Upper lobe of left lung (tissue), 6 donors: ENCODE data around the gene KANSL1. TPM values are rescaled to one million over a fixed set of nuclear protein-coding genes. Genes with fewer than 3 reads are reported as not detected.

Source experiments
- ATAC-seq, 2 donors: fragments of 200-7000 bp; cut with Tn5 transposase; one replicate each; pipeline ENCODE4 v1.9.1; 2022; ENCODE audit warnings: mild to moderate bottlenecking in 2 of 2, moderate library complexity in 2 of 2; ENCODE audit not compliant: low FRiP score in 2 of 2
- DNase-seq, 2 donors: peaks; one replicate each; pipeline ENCODE4 v3.0.0-alpha.2; 2019 to 2020
- H3K27ac ChIP-seq, 4 donors: fragments of 200-600 bp; sonication (generic); one replicate each; pipeline ENCODE4 v1.5.1; 2016 to 2019
- H3K27me3 ChIP-seq, 4 donors: fragments of 200-600 bp; sonication (generic); one replicate each; pipeline ENCODE4 v1.5.1; 2017 to 2019
- H3K36me3 ChIP-seq, 4 donors: fragments of 200-600 bp; sonication (generic); one replicate each; pipeline ENCODE4 v1.5.1; 2016 to 2019
- H3K4me1 ChIP-seq, 4 donors: fragments of 200-600 bp; sonication (generic); one replicate each; pipeline ENCODE4 v1.5.1; 2018 to 2019
- H3K4me3 ChIP-seq, 4 donors: fragments of 200-600 bp; sonication (generic); one replicate each; pipeline ENCODE4 v1.5.1; 2017 to 2019; ENCODE audit warnings: mild to moderate bottlenecking in 2 of 4, moderate library complexity in 1 of 4
- H3K9me3 ChIP-seq, 4 donors: fragments of 200-600 bp; sonication (generic); one replicate each; pipeline ENCODE4 v1.5.1; 2018 to 2019
- CTCF ChIP-seq, 6 experiments: fragments of 450-650 bp in 4 of 6; fragments of 200-600 bp in 2 of 6; sonication (generic) in 2 of 6; IDR thresholded peaks; one replicate each; pipeline ENCODE4 v1.5.1; 2016 to 2019; ENCODE audit warnings: antibody characterized with exemption in 6 of 6
- EP300 ChIP-seq, 4 donors: sonication (generic); formaldehyde crosslinking; IDR thresholded peaks; one replicate each; pipeline ENCODE4 v1.5.1; 2017; ENCODE audit warnings: antibody characterized with exemption in 4 of 4, control low read depth in 2 of 4
- POLR2A ChIP-seq, 4 donors: fragments of 450-650 bp; IDR thresholded peaks; one replicate each; pipeline ENCODE4 v1.5.1; 2016 to 2017; ENCODE audit warnings: antibody characterized with exemption in 4 of 4, mild to moderate bottlenecking in 2 of 4
- POLR2AphosphoS5 ChIP-seq, 2 donors: sonication (generic); formaldehyde crosslinking; IDR thresholded peaks; one replicate each; pipeline ENCODE4 v1.5.1; 2017; ENCODE audit warnings: antibody characterized with exemption in 2 of 2
- WGBS, 2 donors: methylation state at CpG; one replicate each; pipeline ENCODE4 v1.1.5; 2017 to 2018; 5-methylcytosine and 5-hydroxymethylcytosine counted together
- small RNA-seq, 4 donors: library from RNA; depleted of rRNA; stranded (forward); fragments of <200 nt; gene quantifications; one replicate each; pipeline ENCODE3, GENCODE V24; 2016
- total RNA-seq, 6 donors: library from RNA; depleted of rRNA in 4 of 6; stranded (reverse); fragments of >200 nt in 4 of 6; gene quantifications; one replicate each; pipeline versions ENCODE4 v1.1.0 to v1.2.1, GENCODE V29; 2016 to 2021
- donor health status: DM: no; HTN: no; CAD: no; lungs with moderate emphysema.
- donor health status: DM: no; HTN: yes; CAD: no; lungs with severe emphysema.

The KANSL1 gene
- total RNA-seq, 6 donors from 2014 or later: 60.5 to 294 (median 108) TPM

- no peak overlapping the region for H3K4me3 ChIP-seq
- TF ChIP-seq POLR2AphosphoS5 (IDR thresholded peaks at IDR 0.05): no peak
- no peak for TF ChIP-seq CTCF (IDR thresholded peaks at IDR 0.05)
- TF ChIP-seq POLR2A (IDR thresholded peaks at IDR 0.05): no peak
- no peak for TF ChIP-seq EP300 (IDR thresholded peaks at IDR 0.05)
- H3K36me3 ChIP-seq: no peaks in the 10 kb centered on the region
- ATAC-seq (peak in 1 of 2 donors; percentile 2), DNase-seq (peak in 1 of 2 donors; percentile 83)
- H3K9me3 ChIP-seq: no peaks in the 10 kb centered on the region
- no peak overlapping the region for H3K27ac ChIP-seq
- WGBS, 2 donors: 84 to 90% methylated on average over 35 to 40 of the region's 41 CpGs
- no peaks in the 10 kb centered on the region for H3K27me3 ChIP-seq
- no peaks in the 10 kb centered on the region for H3K4me1 ChIP-seq
These were observed 210.2 kb downstream of the KANSL1 start for GRCh38 chr17:45982791-45983613.

GRCh38 chr17:45981306-45981705 lies 211.9 kb downstream of the KANSL1 start:
- 88 to 90% methylated on average over 6 to 7 of the region's 7 CpGs for WGBS, 2 donors
- no peaks in the 10 kb centered on the region for H3K9me3 ChIP-seq
- no peaks in the 10 kb centered on the region for H3K27me3 ChIP-seq
- no peak for DNase-seq
- ATAC-seq: no peak
- H3K4me1 ChIP-seq: no peaks in the 10 kb centered on the region
- H3K36me3 ChIP-seq: no peaks in the 10 kb centered on the region
- H3K4me3 ChIP-seq: no peak overlapping the region
- no peak for TF ChIP-seq EP300 (IDR thresholded peaks at IDR 0.05)
- TF ChIP-seq CTCF (IDR thresholded peaks at IDR 0.05): no peak
- no peak for TF ChIP-seq POLR2A (IDR thresholded peaks at IDR 0.05)
- H3K27ac ChIP-seq: no peak overlapping the region

GRCh38 chr17:45980855-45981254 lies 212.4 kb downstream of the KANSL1 start:
- Histone ChIP-seq H3K27ac (no peak overlapping the region), H3K4me1 (no peaks in the 10 kb centered on the region), H3K9me3 (no peaks in the 10 kb centered on the region), H3K4me3 (no peak overlapping the region), H3K36me3 (no peaks in the 10 kb centered on the region), H3K27me3 (no peaks in the 10 kb centered on the region)
- ATAC-seq: no peak
- DNase-seq: no peak
- TF ChIP-seq CTCF (IDR thresholded peaks at IDR 0.05) (no peak), POLR2AphosphoS5 (IDR thresholded peaks at IDR 0.05) (no peak), EP300 (IDR thresholded peaks at IDR 0.05) (no peak), POLR2A (IDR thresholded peaks at IDR 0.05) (no peak)
- 89 to 100% methylated on average over 2 to 6 of the region's 6 CpGs for WGBS, 2 donors

Small RNA genes within 50 kb of the gene (small RNA-seq; reads per million reads assigned to genes)
- gene RF00019: 0 reads per million in 4 donors

Other genes with a start within 250 kb of the KANSL1 start
- gene STH, start 194.2 kb downstream of the KANSL1 start, total RNA-seq: not detected
- 10 to 100 TPM in 1 of 6 donors, 1 to 10 TPM in 5; 1.6 to 14.7 (median 2.7) TPM for gene LRRC37A, start 101.7 kb upstream of the KANSL1 start, total RNA-seq
- gene ARL17B, start 168.3 kb upstream of the KANSL1 start, total RNA-seq: 10 to 100 TPM in 5 of 6 donors, 1 to 10 TPM in 1; 7.8 to 47.1 (median 21.6) TPM